IMR-90 (cell line): ENCODE data around the gene MLXIPL. TPM values are rescaled to one million over a fixed set of nuclear protein-coding genes. Genes with fewer than 3 reads are reported as not detected.

Source experiments
- polyA plus RNA-seq, 3 experiments: library from polyadenylated mRNA; depleted of rRNA; stranded (reverse); fragments of >200 nt; gene quantifications; 2 replicates each; pipeline ENCODE4 v1.2.3, GENCODE V29; 2012; ENCODE audit warnings: low replicate concordance in 1 of 3
- total RNA-seq: library from RNA; depleted of rRNA; stranded (reverse); fragments of >200 nt; gene quantifications from 2 replicates; pipeline ENCODE4 v1.2.3, GENCODE V29; 2012
- TF ChIP-seq, protein P1 (sequence below): fragments of 150-350 bp; IDR thresholded peaks from 2 replicates; pipeline ENCODE4 v1.6.1; 2017; ENCODE audit warnings: mild to moderate bottlenecking, antibody characterized with exemption, low read length, low read depth

The MLXIPL gene
- total and polyA plus RNA-seq, 2 of the 4 experiments (the other 2 are of a cell fraction), result not detected

- TF ChIP-seq, protein P1, sequence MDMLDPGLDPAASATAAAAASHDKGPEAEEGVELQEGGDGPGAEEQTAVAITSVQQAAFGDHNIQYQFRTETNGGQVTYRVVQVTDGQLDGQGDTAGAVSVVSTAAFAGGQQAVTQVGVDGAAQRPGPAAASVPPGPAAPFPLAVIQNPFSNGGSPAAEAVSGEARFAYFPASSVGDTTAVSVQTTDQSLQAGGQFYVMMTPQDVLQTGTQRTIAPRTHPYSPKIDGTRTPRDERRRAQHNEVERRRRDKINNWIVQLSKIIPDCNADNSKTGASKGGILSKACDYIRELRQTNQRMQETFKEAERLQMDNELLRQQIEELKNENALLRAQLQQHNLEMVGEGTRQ, result no peak
Observed at GRCh38 chr7:73560109-73560835, 64.0 kb downstream of the MLXIPL start (continued).
